GM12878 (cell line): ENCODE results near the gene PLPP1. TPM values are rescaled to one million over a fixed set of nuclear protein-coding genes. Genes with fewer than 3 reads are reported as not detected.

Experiments
- ATAC-seq: fragments of 200-7000 bp; cut with Tn5 transposase; 3 replicates; pipeline ENCODE4 v1.9.1; 2020; ENCODE audit warnings: mild to moderate bottlenecking, moderate library complexity
- BruUV-seq: library from RNA; stranded (reverse); fragments of 400-500 nt; replicated peaks from 2 replicates; lab custom pipeline; 2021; lab: Mats Ljungman, UMichigan
- CTCF ChIA-PET: fragments of 300-600 bp; sonication (Branson Sonifier 250); formaldehyde crosslinking; extraction: SDS; loops from one replicate; lab custom pipeline; 2021; ENCODE audit warnings: inconsistent platforms; lab: Yijun Ruan, JAX
- POLR2A ChIA-PET: fragments of 350-600 bp; formaldehyde crosslinking; extraction: SDS; loops from one replicate; lab custom pipeline; 2021; ENCODE audit warnings: inconsistent platforms; lab: Charles Lee
- RAD21 ChIA-PET: fragments of 300-600 bp; sonication (Branson Sonifier 250); formaldehyde crosslinking; loops from one replicate; lab custom pipeline; 2023; ENCODE audit warnings: antibody characterized with exemption; ENCODE audit not compliant: unreplicated experiment; lab: Charles Lee
- SMC1A ChIA-PET: fragments of 300-600 bp; sonication (Branson Sonifier 250); formaldehyde crosslinking; loops from one replicate; lab custom pipeline; 2023; ENCODE audit not compliant: unreplicated experiment, uncharacterized antibody; lab: Charles Lee
- DNase-seq: peaks from one replicate; pipeline ENCODE4 v3.0.0-alpha.2; 2011; ENCODE audit warnings: low read depth, low spot score
- FAIRE-seq: peaks from 3 replicates; lab custom pipeline; 2011; peaks lifted over from hg19 to GRCh38; lab: Jason Lieb, UNC
- H2AFZ ChIP-seq: 2 replicates; pipeline ENCODE4 v1.6.0; 2011; ENCODE audit warnings: low read depth, low read length, control low read depth; ENCODE audit not compliant: control insufficient read depth
- H3K27ac ChIP-seq: 2 replicates; pipeline ENCODE4 v1.5.1; 2011; ENCODE audit warnings: control low read depth; ENCODE audit not compliant: control insufficient read depth, insufficient read depth
- H3K27me3 ChIP-seq, 2 experiments: replicated peaks in 1 of 2; 2 replicates each; pipeline versions ENCODE4 v1.6.0 to v1.6.1; 2011; ENCODE audit warnings: low read length in 1 of 2; ENCODE audit not compliant: control insufficient read depth in 2 of 2, insufficient read depth in 2 of 2
- H3K36me3 ChIP-seq, 2 experiments: 2 replicates each; pipeline ENCODE4 v1.5.1; 2011; ENCODE audit warnings: low read length in 1 of 2; ENCODE audit not compliant: control insufficient read depth in 2 of 2, insufficient read depth in 2 of 2
- H3K4me1 ChIP-seq: 2 replicates; pipeline ENCODE4 v1.6.1; 2011; ENCODE audit warnings: mild to moderate bottlenecking, low read length, moderate library complexity, mixed read lengths; ENCODE audit not compliant: control insufficient read depth, insufficient read depth
- H3K4me2 ChIP-seq: 2 replicates; pipeline ENCODE4 v1.6.0; 2011; ENCODE audit warnings: control low read depth; ENCODE audit not compliant: control insufficient read depth, insufficient read depth
- H3K4me3 ChIP-seq: fragments of 200-600 bp; sonication (generic); 2 replicates; pipeline ENCODE4 v1.5.1; 2016
- H3K79me2 ChIP-seq: 2 replicates; pipeline ENCODE4 v1.6.0; 2011; ENCODE audit warnings: low read length; ENCODE audit not compliant: control insufficient read depth, insufficient read depth
- H3K9ac ChIP-seq: 2 replicates; pipeline ENCODE4 v1.8.0; 2011; ENCODE audit warnings: low read length, control low read depth, mixed read lengths; ENCODE audit not compliant: control insufficient read depth, insufficient read depth
- H3K9me3 ChIP-seq: replicated peaks from 3 replicates; pipeline ENCODE4 v1.5.1; 2011; ENCODE audit warnings: mild to moderate bottlenecking, low read length; ENCODE audit not compliant: control insufficient read depth, insufficient read depth
- H4K20me1 ChIP-seq: 2 replicates; pipeline ENCODE4 v1.6.0; 2011; ENCODE audit not compliant: control insufficient read depth, insufficient read depth
- GATAD2B ChIP-seq: fragments of 450-650 bp; conservative IDR thresholded peaks from 2 replicates; pipeline ENCODE4 v1.6.1; 2017; ENCODE audit warnings: low read depth, mild to moderate bottlenecking, moderate library complexity
- TARDBP ChIP-seq: IDR thresholded peaks from 2 replicates; pipeline ENCODE4 v1.6.1; 2016; ENCODE audit warnings: borderline replicate concordance
- ZNF217 ChIP-seq: fragments of 450-650 bp; IDR thresholded peaks from 2 replicates; pipeline ENCODE4 v1.6.1; 2017; ENCODE audit warnings: antibody characterized with exemption, mild to moderate bottlenecking
- ZNF274 ChIP-seq: IDR thresholded peaks from one replicate; pipeline ENCODE4 v1.8.0; 2011; ENCODE audit not compliant: insufficient read length, insufficient read depth
- WGBS: methylation state at CpG from one replicate; pipeline ENCODE4 v1.1.6; 2016; ENCODE audit warnings: low lambda C conversion rate; ENCODE audit not compliant: insufficient replicate concordance, insufficient coverage; ENCODE audit errors: missing lambda C conversion rate; 5-methylcytosine and 5-hydroxymethylcytosine counted together
- in situ Hi-C: fragments of 300-500 bp; cut with MboI; formaldehyde crosslinking; loops from 9 replicates; pipeline ENCODE4 v1.14.3; 2018; ENCODE audit warnings: mixed read lengths
- intact Hi-C: fragments of 100-400 bp; cut with micrococcal nuclease; formaldehyde crosslinking; loops from one replicate; pipeline ENCODE4 v1.14.2; 2022; ENCODE audit not compliant: unreplicated experiment
- polyA plus RNA-seq, 11 experiments: library from polyadenylated mRNA; depleted of rRNA in 4 of 11; unstranded in 6 of 11; stranded (reverse) in 5 of 11; fragments of >200 nt; fragmentation: Nextera tagmentation in 4 of 11; fragmentation: Illumina TruSeq in 1 of 11; extraction: Ambion mirVana in 4 of 11; extraction: Trizol in 1 of 11; gene quantifications; 1 replicate in 1 of 11; 2 replicates in 10 of 11; pipeline versions ENCODE4 v1.2.1 to v1.2.3, GENCODE V29; 2011 to 2016; ENCODE audit warnings: inconsistent platforms in 2 of 11, missing spikeins in 2 of 11, low read depth in 1 of 11
- total RNA-seq, 4 experiments: library from RNA; depleted of rRNA in 3 of 4; stranded (reverse); fragments of >200 nt in 3 of 4; fragmentation: Illumina TruSeq in 1 of 4; extraction: Trizol in 1 of 4; gene quantifications; 2 replicates each; pipeline versions ENCODE4 v1.2.1 to v1.2.3, GENCODE V29; 2013 to 2021
- TF ChIP-seq, protein P1 (sequence below): fragments of 450-650 bp; IDR thresholded peaks from 2 replicates; pipeline ENCODE4 v1.6.1; 2017; ENCODE audit warnings: mild to moderate bottlenecking, moderate library complexity

Gene PLPP1
- total and polyA plus RNA-seq, 10 of the 15 experiments (the other 5 are each of a cell fraction or from before 2014, with no cell fraction given): 3.0 to 11.3 (median 8.1) TPM

DNA sequence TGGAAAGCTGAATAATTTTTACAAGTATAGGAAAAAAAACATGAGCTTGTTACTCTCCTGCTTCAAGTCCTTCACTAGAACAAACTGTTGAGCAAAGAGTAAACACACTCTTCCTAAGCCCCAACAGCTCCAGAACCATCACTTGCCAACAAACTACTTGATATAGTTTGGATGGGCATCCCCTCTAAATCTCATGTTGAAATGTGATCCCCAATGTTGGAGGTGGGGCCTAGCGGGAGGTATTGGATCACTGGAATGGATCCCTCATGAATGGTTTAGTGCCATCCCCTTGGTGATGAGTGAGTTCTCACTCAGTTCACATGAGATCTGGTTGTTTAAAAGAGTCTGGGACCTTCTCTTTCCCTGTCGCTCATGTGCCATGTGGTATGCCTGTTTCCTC, 82.8 kb downstream of the PLPP1 start (continued):
- TF ChIP-seq, protein P1, sequence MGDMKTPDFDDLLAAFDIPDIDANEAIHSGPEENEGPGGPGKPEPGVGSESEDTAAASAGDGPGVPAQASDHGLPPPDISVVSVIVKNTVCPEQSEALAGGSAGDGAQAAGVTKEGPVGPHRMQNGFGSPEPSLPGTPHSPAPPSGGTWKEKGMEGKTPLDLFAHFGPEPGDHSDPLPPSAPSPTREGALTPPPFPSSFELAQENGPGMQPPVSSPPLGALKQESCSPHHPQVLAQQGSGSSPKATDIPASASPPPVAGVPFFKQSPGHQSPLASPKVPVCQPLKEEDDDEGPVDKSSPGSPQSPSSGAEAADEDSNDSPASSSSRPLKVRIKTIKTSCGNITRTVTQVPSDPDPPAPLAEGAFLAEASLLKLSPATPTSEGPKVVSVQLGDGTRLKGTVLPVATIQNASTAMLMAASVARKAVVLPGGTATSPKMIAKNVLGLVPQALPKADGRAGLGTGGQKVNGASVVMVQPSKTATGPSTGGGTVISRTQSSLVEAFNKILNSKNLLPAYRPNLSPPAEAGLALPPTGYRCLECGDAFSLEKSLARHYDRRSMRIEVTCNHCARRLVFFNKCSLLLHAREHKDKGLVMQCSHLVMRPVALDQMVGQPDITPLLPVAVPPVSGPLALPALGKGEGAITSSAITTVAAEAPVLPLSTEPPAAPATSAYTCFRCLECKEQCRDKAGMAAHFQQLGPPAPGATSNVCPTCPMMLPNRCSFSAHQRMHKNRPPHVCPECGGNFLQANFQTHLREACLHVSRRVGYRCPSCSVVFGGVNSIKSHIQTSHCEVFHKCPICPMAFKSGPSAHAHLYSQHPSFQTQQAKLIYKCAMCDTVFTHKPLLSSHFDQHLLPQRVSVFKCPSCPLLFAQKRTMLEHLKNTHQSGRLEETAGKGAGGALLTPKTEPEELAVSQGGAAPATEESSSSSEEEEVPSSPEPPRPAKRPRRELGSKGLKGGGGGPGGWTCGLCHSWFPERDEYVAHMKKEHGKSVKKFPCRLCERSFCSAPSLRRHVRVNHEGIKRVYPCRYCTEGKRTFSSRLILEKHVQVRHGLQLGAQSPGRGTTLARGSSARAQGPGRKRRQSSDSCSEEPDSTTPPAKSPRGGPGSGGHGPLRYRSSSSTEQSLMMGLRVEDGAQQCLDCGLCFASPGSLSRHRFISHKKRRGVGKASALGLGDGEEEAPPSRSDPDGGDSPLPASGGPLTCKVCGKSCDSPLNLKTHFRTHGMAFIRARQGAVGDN: no peak
- TF ChIP-seq TARDBP (no peak), ZNF274 (no peak), ZNF217 (no peak)

- Histone ChIP-seq H3K27ac (no peak overlapping the region), H3K9ac (no peak overlapping the region), H3K4me3 (no peak overlapping the region), H3K27me3 (no peaks in the 10 kb centered on the region), H3K79me2 (no peaks in the 10 kb centered on the region), H3K4me2 (no peak overlapping the region), H4K20me1 (no peaks in the 10 kb centered on the region), H3K36me3 (no peaks in the 10 kb centered on the region), H2AFZ (no peak overlapping the region), H3K9me3 (no peaks in the 10 kb centered on the region), H3K4me1 (no peaks in the 10 kb centered on the region)
- ChIA-PET RAD21 (no interaction called here), SMC1A (no interaction called here), POLR2A (no interaction called here), CTCF (no interaction called here)
- 76% methylated on average over 4 of the region's 4 CpGs for WGBS
- ATAC-seq (no peak), FAIRE-seq (no peak), DNase-seq (no peak)
- in situ Hi-C loops: no loop called here
- intact Hi-C loops: no loop called here
- no peak for TF ChIP-seq GATAD2B
- no TSS peak for BruUV-seq
Observed at GRCh38 chr5:55450050-55450765, 84.6 kb downstream of the PLPP1 start.
